HepG2 (cell line): ENCODE measurements around the gene PRMT5. TPM values are rescaled to one million over a fixed set of nuclear protein-coding genes. Genes with fewer than 3 reads are reported as not detected.
A peak's percentile ranks its signal among the peaks of the same experiment; 100 is the strongest.

Source experiments
- ARID2 ChIP-seq: sonication (generic); formaldehyde crosslinking; IDR thresholded peaks from 2 replicates; pipeline ENCODE4 v1.8.1; 2022; ENCODE audit warnings: mild to moderate bottlenecking, missing genetic modification reagents, borderline replicate concordance
- ATRX ChIP-seq: sonication (generic); formaldehyde crosslinking; IDR thresholded peaks from 2 replicates; pipeline ENCODE4 v1.4.0; 2020; ENCODE audit warnings: missing genetic modification reagents, borderline replicate concordance
- CBX5 ChIP-seq: sonication (generic); formaldehyde crosslinking; IDR thresholded peaks from 2 replicates; pipeline ENCODE4 v1.4.0; 2020; ENCODE audit warnings: missing genetic modification reagents, borderline replicate concordance
- DNMT1 ChIP-seq: sonication (generic); formaldehyde crosslinking; IDR thresholded peaks from 2 replicates; pipeline ENCODE4 v1.5.1; 2020; ENCODE audit warnings: mild to moderate bottlenecking, missing genetic modification reagents
- FOXP4 ChIP-seq: sonication (generic); formaldehyde crosslinking; IDR thresholded peaks from 2 replicates; pipeline ENCODE4 v1.4.0; 2020; ENCODE audit warnings: missing genetic modification reagents
- HOXA9 ChIP-seq: sonication (generic); formaldehyde crosslinking; IDR thresholded peaks from 2 replicates; pipeline ENCODE4 v1.8.1; 2022; ENCODE audit warnings: missing genetic modification reagents, mild to moderate bottlenecking, moderate library complexity, borderline replicate concordance
- MYPOP ChIP-seq: sonication (generic); formaldehyde crosslinking; IDR thresholded peaks from 2 replicates; pipeline ENCODE4 v1.8.1; 2023; ENCODE audit warnings: mild to moderate bottlenecking, moderate library complexity, missing genetic modification reagents
- NCOR1 ChIP-seq: fragments of 200-600 bp; sonication (generic); IDR thresholded peaks from 2 replicates; pipeline ENCODE4 v1.7.0; 2017; ENCODE audit warnings: antibody characterized with exemption, low read length, borderline replicate concordance
- PATZ1 ChIP-seq: sonication (generic); formaldehyde crosslinking; IDR thresholded peaks from 2 replicates; pipeline ENCODE4 v1.4.0; 2020; ENCODE audit warnings: missing genetic modification reagents
- PBX3 ChIP-seq: sonication (generic); formaldehyde crosslinking; IDR thresholded peaks from 2 replicates; pipeline ENCODE4 v1.8.1; 2023; ENCODE audit warnings: missing genetic modification reagents, inconsistent platforms, borderline replicate concordance
- REPIN1 ChIP-seq: sonication (generic); formaldehyde crosslinking; IDR thresholded peaks from 2 replicates; pipeline ENCODE4 v1.8.0; 2022; ENCODE audit warnings: missing genetic modification reagents, low read depth, mild to moderate bottlenecking, borderline replicate concordance
- SP1 ChIP-seq, 2 experiments: fragments of 450-650 bp in 1 of 2; sonication (generic) in 1 of 2; formaldehyde crosslinking in 1 of 2; IDR thresholded peaks; 2 replicates each; pipeline versions ENCODE4 v1.4.0 to v1.6.1; 2016 to 2020; ENCODE audit warnings: missing genetic modification reagents in 1 of 2
- STAT6 ChIP-seq: sonication (generic); formaldehyde crosslinking; IDR thresholded peaks from 2 replicates; pipeline ENCODE4 v1.4.0; 2020; ENCODE audit warnings: missing genetic modification reagents, mild to moderate bottlenecking, borderline replicate concordance
- ZNF232 ChIP-seq: sonication (generic); formaldehyde crosslinking; IDR thresholded peaks from 2 replicates; pipeline ENCODE4 v1.4.0; 2020; ENCODE audit warnings: missing genetic modification reagents, borderline replicate concordance
- ZNF296 ChIP-seq: sonication (generic); formaldehyde crosslinking; conservative IDR thresholded peaks from 2 replicates; pipeline ENCODE4 v1.5.0; 2020; ENCODE audit warnings: mild to moderate bottlenecking, missing genetic modification reagents
- ZNF317 ChIP-seq: sonication (generic); formaldehyde crosslinking; IDR thresholded peaks from 2 replicates; pipeline ENCODE4 v1.5.0; 2020; ENCODE audit warnings: mild to moderate bottlenecking, missing genetic modification reagents
- ZNF569 ChIP-seq: sonication (generic); formaldehyde crosslinking; IDR thresholded peaks from 2 replicates; pipeline ENCODE4 v1.5.0; 2020; ENCODE audit warnings: mild to moderate bottlenecking, missing genetic modification reagents, moderate library complexity, borderline replicate concordance
- polyA plus RNA-seq, 8 experiments: library from polyadenylated mRNA; depleted of rRNA in 3 of 8; stranded (reverse) in 7 of 8; unstranded in 1 of 8; fragments of >200 nt; fragmentation: Illumina TruSeq in 4 of 8; extraction: Trizol in 4 of 8; gene quantifications; 2 replicates each; pipeline versions ENCODE4 v1.2.1 to v1.2.3, GENCODE V29; 2011 to 2016; ENCODE audit warnings: low read depth in 4 of 8, missing spikeins in 1 of 8, mixed read lengths in 1 of 8; ENCODE audit not compliant: insufficient read depth in 1 of 8
- total RNA-seq, 5 experiments: library from RNA; depleted of rRNA; stranded (reverse); fragments of >200 nt; fragmentation: Illumina TruSeq; extraction: Trizol; gene quantifications; 2 replicates each; pipeline ENCODE4 v1.2.3, GENCODE V29; 2016; ENCODE audit warnings: low read depth in 1 of 5

PRMT5 gene
- total and polyA plus RNA-seq, 2 of the 13 experiments (the other 11 are each of a cell fraction or from before 2014, with no cell fraction given): 210 to 354 TPM

- TF ChIP-seq PBX3 (CRISPR knock-in tag): no peak
- no peak for TF ChIP-seq SP1 (IDR thresholded peaks at IDR 0.05)
- 0 out of 2 replicates have a peak, but pooled peaks have one; percentile 28 for TF ChIP-seq SP1 (CRISPR knock-in tag; IDR thresholded peaks at IDR 0.05)
- TF ChIP-seq PATZ1 (CRISPR knock-in tag): peak; percentile 97
- TF ChIP-seq REPIN1 (CRISPR knock-in tag): no peak
- TF ChIP-seq ZNF232 (CRISPR knock-in tag): no peak
- no peak for TF ChIP-seq MYPOP
- no peak for TF ChIP-seq FOXP4 (CRISPR knock-in tag)
- no peak for TF ChIP-seq DNMT1 (CRISPR knock-in tag)
- TF ChIP-seq NCOR1: no peak
- TF ChIP-seq ZNF317 (CRISPR knock-in tag): 0 out of 2 replicates have a peak, but pooled peaks have one; percentile 54
- TF ChIP-seq ARID2 (CRISPR knock-in tag): no peak
- TF ChIP-seq ZNF296 (CRISPR knock-in tag): no peak
- TF ChIP-seq ATRX (CRISPR knock-in tag): no peak
- TF ChIP-seq ZNF569: no peak
- no peak for TF ChIP-seq CBX5 (CRISPR knock-in tag)
- TF ChIP-seq STAT6: no peak
- no peak for TF ChIP-seq HOXA9 (CRISPR knock-in tag)
Measured at GRCh38 chr14:22900081-22900799, 28.9 kb downstream of the PRMT5 start (continued).
